Measurements from ENCODE around the gene SGO2. TPM values are rescaled to one million over a fixed set of nuclear protein-coding genes. Genes with fewer than 3 reads are reported as not detected.
"Not testable (repeated sequence)": the region's sequence is repeated elsewhere in the genome, so short reads cannot be mapped to it uniquely, and the experiment has no call there.

Gene SGO2
- total RNA-seq, 1 donor from 2014 or later = 2.9 TPM

- FAIRE-seq = no peak
- DNase-seq (ENCODE audit: low spot score in 2 of 2) = no peak
Measured at GRCh38 chr2:200592406-200593075, 66.5 kb downstream of the SGO2 start.

GRCh38 chr2:200593905-200594304 lies 67.9 kb downstream of the SGO2 start:
- FAIRE-seq (no peak), DNase-seq (ENCODE audit: low spot score in 2 of 2) (no peak)

GRCh38 chr2:200595913-200596312 lies 69.9 kb downstream of the SGO2 start:
- DNase-seq (ENCODE audit: low spot score in 2 of 2) (no peak), FAIRE-seq (no peak)

- DNase-seq (ENCODE audit: low spot score in 2 of 2) (no peak), FAIRE-seq (no peak)
Measured at GRCh38 chr2:200596774-200597570, 71.0 kb downstream of the SGO2 start.

GRCh38 chr2:200599206-200599605 lies 73.2 kb downstream of the SGO2 start:
- no peak for DNase-seq (ENCODE audit: low spot score in 2 of 2)
- no peak for FAIRE-seq

- FAIRE-seq (no peak), DNase-seq (ENCODE audit: low spot score in 2 of 2) (no peak)
Measured at GRCh38 chr2:200600549-200601225, 74.7 kb downstream of the SGO2 start.

GRCh38 chr2:200602584-200602983 lies 76.6 kb downstream of the SGO2 start:
- no peak for FAIRE-seq
- no peak for DNase-seq (ENCODE audit: low spot score in 2 of 2)

GRCh38 chr2:200603972-200604371 lies 78.0 kb downstream of the SGO2 start:
- FAIRE-seq (no peak), DNase-seq (ENCODE audit: low spot score in 2 of 2) (no peak)

- no peak for FAIRE-seq
- DNase-seq (ENCODE audit: low spot score in 2 of 2) = no peak
Measured at GRCh38 chr2:200604571-200605255, 78.7 kb downstream of the SGO2 start.

- FAIRE-seq = no peak
- no peak for DNase-seq (ENCODE audit: low spot score in 2 of 2)
Measured at GRCh38 chr2:200608341-200609027, 82.5 kb downstream of the SGO2 start.

- DNase-seq (ENCODE audit: low spot score in 2 of 2) (no peak), FAIRE-seq (no peak)
Measured at GRCh38 chr2:200609028-200609614, 83.1 kb downstream of the SGO2 start.

DNA sequence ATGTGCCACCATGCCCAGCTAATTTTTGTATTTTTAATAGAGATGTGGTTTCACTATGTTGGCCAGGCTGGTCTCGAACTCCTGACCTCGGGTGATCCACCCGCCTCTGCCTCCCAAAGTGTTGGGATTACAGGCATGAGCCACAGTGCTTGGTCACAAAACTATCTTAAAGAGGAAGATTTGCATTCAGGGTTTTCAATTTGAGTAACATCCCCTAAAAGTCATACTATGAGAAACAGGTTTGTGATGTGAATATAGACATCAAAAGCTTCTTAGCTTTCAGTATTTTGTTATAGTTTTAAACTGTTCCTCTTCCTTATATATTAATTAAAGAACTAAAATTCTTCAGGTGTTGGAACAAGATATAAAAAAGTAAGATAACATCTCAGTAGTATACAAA lies 84.2 kb downstream of the SGO2 start:
- not testable (repeated sequence) for DNase-seq (ENCODE audit: low spot score in 2 of 2); FAIRE-seq

DNA sequence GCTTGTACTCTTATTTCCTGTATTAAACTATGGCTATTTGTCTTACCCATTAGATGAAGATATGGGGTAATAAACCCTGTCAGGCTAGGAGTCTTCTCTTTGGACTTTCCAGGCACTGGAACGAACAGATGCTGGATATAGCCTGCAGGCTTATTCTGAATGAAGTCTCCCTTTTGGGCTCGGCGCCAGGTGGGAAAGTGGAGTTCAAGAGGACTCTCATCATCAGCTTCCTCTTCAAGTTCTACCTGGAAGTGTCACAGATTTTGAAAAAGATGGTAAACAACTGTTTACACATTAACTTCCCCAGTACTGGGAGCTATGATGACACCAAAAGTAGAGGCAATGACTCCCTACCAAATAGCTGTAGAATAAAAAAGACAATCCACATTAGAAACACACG lies 87.7 kb downstream of the SGO2 start:
- FAIRE-seq (no peak), DNase-seq (ENCODE audit: low spot score in 2 of 2) (no peak)

GRCh38 chr2:200614249-200614648 lies 88.2 kb downstream of the SGO2 start:
- DNase-seq (ENCODE audit: low spot score in 2 of 2) (no peak), FAIRE-seq (no peak)

DNA sequence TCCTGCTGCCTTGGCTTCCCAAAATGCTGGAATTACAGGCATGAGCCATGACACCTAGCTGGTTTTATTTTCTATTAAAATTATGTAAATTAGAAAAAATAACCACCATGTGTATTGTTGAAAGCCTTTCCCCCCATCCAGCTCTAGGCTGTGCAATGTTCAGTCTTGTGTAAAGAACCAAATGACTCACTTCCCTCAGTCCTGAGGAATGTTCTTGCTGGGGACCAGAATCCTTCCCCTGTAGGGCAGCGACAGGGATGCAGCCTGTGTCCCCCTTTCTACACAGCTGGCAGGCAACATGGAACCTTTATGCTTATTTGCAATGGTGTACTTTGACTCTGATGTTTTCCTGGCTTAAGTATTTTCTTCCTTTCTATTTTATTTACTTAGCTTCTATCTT lies 89.2 kb downstream of the SGO2 start:
- DNase-seq (ENCODE audit: low spot score in 2 of 2) (no peak), FAIRE-seq (no peak)

DNA sequence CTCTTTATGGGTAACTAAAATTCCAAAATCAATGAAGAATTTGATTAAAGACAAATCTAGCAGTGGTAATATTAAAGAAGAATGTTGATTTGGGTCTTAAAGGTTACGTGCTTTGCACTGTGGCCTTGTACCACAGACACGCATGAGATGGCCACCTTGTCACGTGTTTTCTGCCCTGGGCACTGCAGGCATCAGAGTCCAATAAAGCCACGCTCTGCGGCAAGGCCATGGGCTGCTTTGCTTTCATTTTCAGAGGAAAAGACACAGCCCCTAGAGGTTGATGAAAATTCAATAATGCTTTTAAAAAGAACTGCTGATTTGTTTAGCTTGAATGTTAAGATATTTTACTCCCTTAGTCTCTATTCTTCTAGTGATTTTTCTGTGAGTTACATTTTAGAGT lies 90.2 kb downstream of the SGO2 start:
- DNase-seq (ENCODE audit: low spot score in 2 of 2) (no peak), FAIRE-seq (no peak)

- FAIRE-seq (no peak), DNase-seq (ENCODE audit: low spot score in 2 of 2) (no peak)
Measured at GRCh38 chr2:200616656-200617055, 90.6 kb downstream of the SGO2 start.

DNA sequence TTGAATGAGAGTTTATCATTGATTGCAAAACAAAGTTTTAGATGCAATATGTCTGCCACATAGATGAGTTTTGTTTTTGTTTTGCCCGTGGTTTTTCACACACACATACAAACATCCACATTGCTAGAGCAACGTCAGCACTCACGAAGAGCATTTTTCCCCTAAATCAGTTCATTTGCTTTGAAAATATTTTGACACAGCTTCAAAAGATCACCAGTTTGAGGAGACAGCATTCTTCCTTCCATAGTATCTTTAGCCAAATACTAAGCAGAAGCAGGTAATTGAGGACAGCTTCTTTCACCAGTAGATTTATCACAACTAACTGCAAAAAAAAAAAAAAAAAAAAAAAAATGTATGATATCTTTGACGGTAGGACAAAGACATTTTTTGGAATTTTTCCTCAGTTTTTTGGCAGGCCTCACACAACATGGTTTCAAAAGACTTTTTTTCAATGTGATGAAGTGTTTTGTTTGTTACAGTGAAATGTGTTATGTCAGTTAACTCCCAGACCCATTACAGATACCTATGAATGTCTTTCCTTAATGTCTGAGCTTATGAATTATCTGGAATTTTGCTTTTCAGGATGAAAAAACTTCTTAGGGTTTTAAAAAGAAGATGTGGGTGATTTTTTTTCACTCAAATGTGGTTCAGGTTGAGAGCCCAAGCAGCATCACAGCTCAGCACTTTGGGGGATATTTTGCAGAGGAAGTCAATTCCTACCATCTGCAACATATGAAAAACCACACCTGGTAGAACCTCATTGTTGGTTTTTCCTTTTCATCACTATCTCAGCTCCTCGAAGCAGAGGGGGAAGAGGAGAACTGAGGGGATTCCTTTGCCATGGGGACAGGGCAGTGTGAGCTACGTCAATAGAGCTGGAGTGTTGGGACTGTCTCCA lies 91.4 kb downstream of the SGO2 start:
- no peak for DNase-seq (ENCODE audit: low spot score in 2 of 2)
- no peak for FAIRE-seq

- FAIRE-seq (no peak), DNase-seq (ENCODE audit: low spot score in 2 of 2) (no peak)
Measured at GRCh38 chr2:200618054-200618419, 92.0 kb downstream of the SGO2 start.
